NK-92 (cell line): ENCODE measurements around the gene SPATA20.

Experiments used
- DNase-seq: peaks from one replicate; lab custom pipeline; 2025; ENCODE audit not compliant: unreplicated experiment; lab: John Stamatoyannopoulos, UW

Gene SPATA20

DNA sequence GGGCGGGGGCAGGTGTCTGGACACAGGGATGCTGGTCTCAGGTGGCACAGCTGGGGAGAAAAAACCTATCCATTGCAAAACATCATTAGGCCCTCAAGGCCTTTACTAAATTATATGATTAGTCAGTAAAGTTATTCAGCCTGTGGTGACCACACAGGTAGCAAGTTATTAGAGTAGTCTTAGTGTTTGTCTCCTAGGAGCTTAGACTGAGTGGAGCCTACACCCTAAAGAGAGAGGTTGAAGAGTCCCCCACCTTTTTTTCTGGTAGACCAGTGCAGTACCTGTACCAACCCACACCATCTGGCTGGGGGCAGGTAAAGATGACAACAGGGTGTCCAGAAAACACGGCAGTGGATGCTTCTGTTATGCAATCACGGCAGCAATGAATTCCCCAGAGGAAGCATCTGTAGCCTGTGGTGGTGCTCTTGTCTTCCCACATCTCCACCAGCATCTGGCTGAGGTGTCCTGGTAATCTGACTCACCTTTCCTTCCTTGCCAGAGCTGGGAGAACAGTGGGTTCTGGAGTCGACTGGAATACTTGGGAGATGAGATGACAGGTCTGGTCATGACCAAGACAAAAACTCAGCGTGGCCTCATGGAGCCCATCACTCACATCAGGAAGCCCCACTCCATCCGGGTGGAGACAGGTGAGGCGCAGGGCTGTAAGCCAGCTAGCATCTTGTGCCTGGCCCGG lies 27.7 kb upstream of the SPATA20 start:
- no peak for DNase-seq

DNA sequence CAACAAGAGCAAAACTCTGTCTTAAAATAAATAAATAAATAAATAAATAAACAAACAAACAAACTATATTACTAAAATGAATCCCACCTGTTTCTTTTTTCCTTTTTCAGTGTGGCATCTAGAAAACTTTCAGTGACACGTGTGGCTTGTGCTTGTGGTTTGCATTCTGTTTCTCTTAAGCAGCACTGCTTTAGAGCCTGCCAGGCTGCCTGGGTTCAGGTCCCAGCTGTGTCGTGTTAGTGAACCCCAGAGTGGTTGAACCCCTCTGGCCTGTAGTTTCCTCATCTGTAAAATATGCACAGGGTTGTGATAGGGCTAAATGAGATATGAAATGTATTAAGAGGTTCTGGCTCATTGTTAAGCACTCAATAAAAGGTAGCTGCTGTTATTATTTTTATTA lies 26.5 kb upstream of the SPATA20 start:
- no peak for DNase-seq

DNA sequence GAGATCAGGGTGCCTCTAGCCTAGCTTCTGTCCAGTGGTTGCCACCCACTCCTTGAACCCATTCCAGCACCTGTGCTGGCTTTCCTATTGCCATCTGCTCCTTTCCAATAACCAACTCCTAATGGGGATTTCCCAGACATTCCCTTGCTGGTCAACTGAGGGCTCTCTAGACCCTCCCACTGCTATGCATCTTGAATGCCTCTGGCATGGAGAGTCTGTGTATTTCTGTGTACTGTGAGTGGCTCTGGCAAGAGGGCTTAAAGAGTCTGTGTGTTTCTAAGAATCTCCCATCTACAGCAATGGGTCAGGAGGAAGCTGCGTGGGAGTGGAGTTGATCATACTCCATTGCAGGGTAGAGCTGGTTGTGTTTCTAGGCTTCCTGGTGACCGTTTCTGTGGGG lies 25.5 kb upstream of the SPATA20 start:
- DNase-seq: no peak

DNA sequence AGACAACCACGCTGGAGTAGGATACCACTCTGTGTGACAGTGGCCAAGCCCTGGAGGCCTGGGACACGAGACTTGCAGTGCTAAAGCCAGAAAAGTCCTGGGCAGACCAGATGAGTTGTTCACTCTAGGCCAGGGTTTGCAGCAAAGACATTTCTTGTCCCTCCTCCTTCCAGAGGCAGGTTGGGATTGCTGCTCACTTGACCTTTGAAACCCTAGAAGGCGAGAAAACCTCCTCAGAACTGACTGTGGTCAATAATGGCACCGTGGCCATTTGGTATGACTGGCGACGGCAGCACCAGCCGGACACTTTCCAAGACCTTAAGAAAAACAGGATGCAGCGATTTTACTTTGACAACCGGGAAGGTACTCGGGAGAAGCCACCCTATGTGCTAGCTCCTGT lies 24.2 kb upstream of the SPATA20 start:
- DNase-seq: no peak

DNA sequence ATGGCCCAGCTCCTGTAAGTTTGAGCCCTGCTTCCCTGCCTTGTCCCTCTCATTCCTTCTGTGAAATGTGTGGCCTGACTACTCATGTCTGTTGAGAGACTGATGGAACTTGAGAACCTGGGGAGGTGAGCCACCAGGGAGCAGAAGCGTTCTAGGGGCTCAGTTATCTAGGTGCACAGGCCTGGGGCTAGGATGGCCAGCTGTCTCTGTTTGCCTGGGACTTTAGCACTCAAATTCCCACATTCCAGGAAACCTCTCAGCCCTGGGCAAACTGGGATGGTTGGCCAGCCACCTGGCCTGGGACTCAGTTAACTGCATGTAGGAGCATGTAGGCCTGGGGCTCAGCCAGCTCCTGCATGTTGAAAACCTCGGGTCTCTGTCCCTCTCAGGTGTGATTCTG lies 23.8 kb upstream of the SPATA20 start:
- DNase-seq: no peak

DNA sequence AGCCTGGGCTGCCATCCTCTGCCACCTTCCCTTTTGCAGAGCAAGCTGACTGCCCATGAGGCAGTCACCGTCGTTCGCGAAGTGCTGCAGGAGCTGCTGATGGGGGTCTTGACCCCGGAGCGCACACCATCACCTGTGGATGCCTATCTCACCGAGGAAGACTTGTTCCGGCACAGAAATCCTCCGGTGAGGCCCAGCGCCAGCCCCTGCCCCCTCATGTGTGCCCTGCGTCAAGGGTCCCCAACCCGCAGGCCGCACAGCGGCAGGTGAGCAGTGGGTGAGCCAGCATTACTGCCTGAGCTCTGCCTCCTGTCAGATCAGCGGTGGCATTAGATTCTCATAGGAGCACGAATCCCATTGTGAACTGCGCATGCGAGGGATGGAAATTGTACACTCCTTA lies 22.1 kb upstream of the SPATA20 start:
- DNase-seq: no peak

DNA sequence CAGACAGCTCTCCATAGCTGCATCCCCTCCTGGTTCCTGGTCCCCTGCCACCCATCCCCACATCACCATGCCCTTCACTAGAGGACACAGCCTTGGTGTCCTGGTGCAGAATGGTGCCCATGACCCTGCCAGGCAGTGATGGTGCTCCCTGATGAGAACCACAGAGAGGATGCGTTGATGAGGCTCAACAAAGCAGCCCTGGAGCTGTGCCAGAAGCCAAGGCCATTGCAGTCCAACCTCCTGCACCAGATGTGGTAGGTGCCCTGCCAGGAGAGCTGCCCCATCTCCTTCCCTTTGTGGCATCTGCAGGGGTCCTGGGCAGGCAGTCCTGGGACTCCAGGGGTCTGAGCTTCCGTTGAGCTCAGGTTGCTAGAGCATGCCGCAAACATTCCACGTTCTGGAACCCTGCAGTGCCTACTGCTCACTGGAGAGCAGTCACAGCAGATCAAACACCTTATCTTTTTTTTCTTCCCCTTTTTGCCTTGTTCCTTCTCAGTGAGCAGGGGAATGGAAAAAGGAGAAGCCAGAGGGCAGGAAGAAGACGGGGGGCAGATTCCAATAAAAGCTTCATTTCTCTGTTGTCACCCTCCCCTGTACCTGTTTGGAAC lies 19.7 kb upstream of the SPATA20 start:
- no peak for DNase-seq

DNA sequence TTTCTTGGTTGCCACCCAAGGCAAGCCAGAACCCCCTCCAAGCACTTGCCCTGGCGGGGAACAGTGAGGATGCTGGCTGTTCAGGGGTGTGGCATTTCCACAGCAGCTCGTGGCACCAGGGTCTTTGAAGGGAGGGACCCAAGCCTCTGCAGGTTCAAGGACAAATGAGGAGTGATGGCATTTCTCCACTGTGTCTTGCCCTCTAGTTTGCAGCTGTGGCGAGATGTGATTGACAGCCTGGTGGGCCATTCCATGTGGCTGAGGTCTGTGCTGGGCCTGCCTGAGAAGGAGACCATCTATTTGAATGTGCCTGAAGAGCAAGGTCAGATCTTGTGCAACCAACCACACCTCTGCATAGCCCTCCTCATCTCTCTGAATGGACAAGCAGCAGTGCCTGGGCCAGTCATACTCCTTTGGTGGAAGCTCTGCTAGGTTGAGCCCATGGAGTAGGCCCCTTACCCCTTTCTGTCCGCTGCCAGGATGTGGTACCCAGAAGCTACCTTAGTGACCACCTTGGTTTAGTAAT lies 19.0 kb upstream of the SPATA20 start:
- DNase-seq: no peak

DNA sequence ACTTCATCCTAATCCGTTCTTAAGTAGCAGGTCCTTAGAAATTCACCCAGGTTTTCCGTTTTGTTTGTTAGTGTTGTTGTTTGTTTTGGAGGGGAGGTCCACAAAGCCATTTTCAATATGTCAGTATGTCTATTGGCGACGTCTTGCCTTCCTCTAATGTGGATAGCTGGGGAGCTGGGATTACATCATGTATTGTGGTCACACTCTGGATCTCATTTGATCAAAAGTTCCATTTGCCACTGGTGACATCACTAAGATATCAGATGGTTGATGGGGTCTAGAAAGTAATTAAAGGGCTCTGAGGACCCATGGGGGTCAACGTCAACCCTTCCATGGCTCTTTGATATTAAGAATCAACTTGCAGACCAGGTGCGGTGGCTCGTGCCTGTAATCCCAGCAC lies 17.1 kb upstream of the SPATA20 start:
- no peak for DNase-seq

DNA sequence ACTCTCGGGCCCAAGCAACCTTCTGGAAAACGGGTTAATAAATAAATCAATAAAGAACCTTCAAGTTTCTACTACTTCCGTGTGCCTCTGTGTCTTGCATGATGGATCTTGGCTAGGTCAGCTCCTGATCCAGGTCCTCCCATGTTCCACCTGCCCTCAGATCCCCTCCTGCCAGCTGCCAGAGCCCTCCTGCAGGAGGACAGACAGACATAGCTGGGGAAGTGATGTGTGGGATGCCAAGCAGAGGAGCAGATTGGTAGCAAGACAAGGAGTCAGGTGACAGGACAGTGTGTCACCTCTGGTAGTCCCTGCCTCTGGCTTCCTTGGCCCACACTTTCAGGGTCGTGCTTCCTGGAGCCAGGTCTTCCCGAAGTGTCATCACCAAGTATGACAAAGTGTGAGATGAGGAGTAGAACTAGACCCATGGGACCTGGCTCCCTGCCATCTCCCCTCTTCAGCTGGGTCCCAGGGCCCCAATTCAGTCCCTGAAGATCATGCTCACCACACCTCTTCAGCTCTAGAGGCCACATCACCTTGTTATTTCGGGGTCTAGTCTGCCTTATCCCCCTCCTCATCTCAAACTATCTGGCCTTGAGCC lies 15.4 kb upstream of the SPATA20 start:
- no peak for DNase-seq

DNA sequence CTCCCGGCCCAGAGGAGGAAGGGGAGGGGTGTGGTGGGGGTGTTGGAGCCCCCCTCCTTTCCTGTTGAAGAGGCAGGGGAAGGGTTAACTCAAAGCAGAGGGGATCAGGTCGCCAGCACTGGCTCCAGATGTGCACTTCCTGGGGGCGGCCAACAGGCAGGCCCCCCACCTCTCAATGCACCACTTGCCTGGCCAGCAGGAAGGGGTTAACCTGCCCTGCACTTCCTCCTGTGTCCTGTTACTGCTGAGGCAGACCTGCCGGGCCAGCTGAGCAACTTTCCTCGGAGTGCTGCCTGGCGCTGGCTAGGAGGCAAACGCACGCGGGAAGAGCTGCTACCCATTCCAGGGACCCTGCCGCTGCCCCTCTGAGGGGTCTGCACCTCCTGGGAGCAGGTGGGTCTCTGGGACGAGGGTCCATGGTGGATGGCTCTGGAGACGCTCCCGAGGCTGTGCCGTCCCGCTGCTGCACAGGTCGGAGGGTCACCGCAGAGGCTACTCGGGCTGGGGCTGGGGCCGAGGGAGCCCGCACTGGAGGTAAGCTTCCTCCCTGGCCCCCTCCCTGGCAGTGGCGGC lies 14.4 kb upstream of the SPATA20 start, which contains the start of gene EPN3:
Gene EPN3, plus strand, starts transcription at position 284 of the 573 bp plus-strand sequence. CDS start 3,822 bp downstream, outside the sequence.
- DNase-seq: no peak

DNA sequence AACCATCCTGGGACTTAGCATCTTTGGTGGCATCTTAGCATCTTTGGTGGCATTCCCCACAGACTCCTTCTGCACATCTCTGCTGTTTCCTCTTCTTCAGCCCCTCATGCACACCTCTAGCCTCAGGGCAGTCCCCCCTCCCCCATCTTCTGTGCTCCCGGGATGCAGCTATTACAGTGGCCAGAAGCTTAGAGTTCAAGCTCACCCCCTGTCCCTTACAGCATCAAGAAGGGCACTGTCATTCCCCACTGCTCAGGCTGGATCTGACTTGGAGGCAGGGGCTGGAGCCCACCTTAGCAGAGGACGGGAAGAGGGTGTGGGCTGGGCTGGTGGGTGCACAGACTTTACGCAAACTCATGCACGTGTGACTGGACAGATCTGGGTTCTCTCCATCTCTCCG lies 13.8 kb upstream of the SPATA20 start:
- DNase-seq: no peak

DNA sequence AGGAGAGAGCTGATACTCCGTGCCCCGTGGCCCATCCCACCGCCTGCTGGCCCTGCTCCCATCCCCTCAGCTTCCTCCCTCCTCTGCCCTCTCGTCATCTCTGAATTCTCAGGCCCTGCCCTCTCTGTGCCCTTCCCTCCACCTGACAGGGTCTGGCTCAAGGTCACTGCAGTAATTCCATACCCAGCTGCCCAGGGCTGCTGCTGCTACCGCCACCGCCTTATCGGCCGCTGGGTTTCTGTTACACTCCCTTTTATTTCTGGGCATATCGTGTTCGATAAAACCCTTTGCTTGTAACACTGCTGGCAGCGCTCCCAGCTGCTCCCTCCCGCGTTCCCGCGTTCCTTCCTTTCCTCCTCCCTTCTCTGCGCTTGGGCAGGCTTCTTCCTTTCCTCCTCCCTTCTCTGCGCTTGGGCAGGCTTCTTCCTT lies 13.2 kb upstream of the SPATA20 start:
- no peak for DNase-seq

DNA sequence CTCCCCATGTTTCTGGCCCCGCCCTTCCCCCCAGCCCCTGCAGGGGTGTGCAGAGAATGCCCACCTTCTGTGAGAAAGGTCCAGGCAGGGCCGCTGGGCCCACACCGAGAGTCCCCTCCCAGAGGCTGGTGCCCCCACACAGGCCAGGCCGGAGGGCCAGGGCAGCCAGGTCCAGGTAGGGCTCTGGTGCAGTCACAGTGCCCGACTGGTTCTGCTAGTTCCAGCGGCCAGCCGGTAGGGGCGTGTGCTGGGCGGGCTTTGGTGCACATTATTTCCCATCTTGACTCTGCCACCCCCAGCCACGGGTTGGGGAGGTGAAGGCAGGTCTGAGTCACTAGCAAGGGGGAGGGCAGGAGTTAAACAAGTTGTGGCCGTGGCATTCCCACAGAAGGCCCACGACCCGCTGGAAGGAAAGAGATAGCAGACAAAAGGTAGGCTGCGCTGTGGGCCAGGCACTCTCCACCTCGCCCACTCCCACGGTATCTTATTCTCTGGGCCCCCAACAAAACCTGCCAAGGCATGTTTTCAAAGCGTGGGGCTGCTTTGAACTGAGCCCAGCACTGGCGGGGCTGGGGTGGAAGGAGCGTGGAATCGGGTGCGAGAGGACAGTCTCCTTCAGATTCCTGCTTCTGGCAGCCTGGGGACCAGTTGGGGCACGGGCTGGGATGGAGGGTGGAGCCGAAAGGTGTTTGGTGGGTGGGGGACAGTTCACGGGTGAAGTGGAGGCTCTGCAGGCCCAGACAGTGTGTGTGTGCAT lies 12.6 kb upstream of the SPATA20 start:
- no peak for DNase-seq

DNA sequence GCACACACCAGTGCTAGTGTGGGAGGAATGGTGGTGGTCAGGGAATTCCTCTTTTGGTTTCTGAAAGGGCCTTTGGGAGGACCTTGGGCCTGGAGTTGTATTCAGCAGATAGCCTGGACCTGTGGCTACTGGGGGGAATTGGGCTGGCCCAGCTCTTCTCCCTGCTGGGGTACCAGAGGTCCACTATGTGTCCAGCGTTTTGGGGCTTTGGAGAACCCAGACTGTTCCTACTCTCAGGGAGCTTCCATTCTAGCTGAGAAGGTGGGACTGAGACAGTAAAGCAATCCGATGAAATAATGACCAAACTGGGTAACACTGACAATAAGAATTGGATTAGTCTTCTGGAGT lies 12.0 kb upstream of the SPATA20 start:
- DNase-seq: no peak

DNA sequence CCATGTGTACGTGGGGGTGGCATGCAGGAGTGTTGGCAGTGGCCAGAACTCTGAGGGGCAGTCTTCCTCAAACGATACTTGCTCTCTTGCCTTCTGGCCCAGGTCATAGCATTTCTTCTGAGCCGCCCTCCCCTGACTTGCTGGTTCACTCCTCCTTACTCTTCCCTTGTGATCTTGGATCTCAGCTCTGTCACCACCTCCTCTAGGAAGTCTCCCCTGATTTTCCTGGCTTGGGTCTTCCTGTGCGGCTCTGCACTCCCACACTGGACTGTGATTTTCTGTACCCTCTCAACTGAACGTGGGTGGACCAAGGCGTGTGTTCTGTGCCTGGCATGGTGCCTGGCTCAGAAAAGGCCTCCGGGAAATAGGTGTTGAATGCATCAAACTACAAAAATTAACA lies 11.6 kb upstream of the SPATA20 start:
- no peak for DNase-seq

DNA sequence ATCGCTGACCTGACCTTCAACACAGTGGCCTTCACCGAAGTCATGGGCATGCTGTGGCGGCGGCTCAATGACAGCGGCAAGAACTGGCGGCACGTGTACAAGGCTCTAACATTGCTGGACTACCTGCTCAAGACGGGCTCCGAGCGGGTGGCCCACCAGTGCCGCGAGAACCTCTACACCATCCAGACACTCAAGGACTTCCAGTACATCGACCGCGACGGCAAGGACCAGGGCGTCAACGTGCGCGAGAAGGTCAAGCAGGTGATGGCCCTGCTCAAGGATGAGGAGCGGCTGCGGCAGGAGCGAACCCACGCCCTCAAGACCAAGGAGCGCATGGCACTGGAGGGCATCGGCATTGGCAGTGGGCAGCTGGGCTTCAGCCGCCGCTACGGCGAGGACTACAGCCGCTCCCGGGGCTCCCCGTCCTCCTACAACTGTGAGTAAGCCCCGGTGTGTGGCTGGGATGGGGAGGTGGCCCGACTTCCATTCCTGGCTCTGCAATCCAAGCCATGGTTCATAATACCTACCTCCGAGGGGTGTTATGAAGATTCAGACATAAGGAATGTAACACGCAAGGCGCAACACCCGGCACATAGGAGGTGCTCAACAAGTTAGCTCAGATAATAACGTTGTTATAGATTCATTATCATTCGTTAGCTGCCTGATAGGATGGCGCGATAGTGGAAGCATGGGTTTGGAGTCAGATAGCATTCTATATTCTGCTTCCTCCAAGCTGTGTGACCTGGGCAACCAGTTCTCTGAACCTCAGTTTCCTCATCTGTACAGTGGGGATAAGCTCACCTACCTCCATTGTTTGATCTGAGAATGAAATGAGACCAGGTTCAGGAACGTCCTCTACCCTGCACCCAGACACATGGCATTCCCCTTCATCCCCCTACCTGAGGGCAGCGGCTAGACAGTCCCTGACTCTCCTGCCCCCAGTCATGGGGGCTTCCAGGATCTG lies 10.0 kb upstream of the SPATA20 start:
- DNase-seq: no peak

DNA sequence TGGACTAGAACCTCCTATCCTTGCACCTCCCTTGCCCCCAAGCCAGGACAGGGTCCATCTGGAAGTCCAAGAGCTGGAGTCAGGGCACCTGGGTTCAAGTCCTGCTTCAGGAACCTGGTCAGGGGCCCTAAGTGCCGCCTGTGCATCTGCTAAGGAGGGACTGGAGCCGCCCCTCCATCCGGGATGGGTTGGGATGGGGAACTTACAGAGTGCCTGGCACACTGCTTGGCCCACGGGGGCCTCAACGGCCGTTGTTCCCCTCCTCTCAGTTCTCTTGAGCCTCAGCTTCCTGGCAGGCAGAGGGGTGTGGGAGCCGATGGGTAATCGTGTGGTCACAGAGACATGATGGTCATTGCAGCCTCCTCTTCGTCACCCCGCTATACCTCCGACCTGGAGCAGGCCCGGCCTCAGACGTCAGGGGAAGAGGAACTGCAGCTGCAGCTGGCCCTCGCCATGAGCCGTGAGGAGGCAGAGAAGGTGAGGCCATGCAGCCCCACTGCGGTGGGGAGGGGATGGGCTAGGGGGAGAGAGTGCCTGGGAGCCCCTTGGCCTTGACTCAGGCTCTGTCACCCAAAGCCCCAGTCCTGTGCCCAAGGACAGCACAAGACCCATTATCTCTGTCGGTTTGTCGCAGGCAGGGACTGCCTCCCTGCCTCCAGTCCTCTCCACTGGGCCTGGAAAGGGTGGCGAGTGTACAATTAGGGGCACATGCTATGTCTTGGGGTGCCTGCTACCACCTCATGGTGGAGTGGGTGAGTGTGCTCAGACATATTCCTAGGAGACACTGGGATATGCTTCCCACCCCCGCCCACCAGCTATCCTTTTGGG lies 9.0 kb upstream of the SPATA20 start:
- DNase-seq: no peak
